ENCODE data around the gene KCNN3.

The KCNN3 gene

GRCh38 chr1:154822717-154823116 lies 47.4 kb downstream of the KCNN3 start:
- TF ChIP-seq MYC (IDR thresholded peaks at IDR 0.05; ENCODE audit: low read depth, low read length) (no peak), POLR2A (IDR thresholded peaks at IDR 0.05; ENCODE audit: extremely low read depth, insufficient read length) (no peak)
- TF ChIP-seq, protein P1, sequence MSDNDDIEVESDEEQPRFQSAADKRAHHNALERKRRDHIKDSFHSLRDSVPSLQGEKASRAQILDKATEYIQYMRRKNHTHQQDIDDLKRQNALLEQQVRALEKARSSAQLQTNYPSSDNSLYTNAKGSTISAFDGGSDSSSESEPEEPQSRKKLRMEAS (IDR thresholded peaks at IDR 0.05; ENCODE audit: low read depth, low read length): no peak
- TF ChIP-seq, protein P2, sequence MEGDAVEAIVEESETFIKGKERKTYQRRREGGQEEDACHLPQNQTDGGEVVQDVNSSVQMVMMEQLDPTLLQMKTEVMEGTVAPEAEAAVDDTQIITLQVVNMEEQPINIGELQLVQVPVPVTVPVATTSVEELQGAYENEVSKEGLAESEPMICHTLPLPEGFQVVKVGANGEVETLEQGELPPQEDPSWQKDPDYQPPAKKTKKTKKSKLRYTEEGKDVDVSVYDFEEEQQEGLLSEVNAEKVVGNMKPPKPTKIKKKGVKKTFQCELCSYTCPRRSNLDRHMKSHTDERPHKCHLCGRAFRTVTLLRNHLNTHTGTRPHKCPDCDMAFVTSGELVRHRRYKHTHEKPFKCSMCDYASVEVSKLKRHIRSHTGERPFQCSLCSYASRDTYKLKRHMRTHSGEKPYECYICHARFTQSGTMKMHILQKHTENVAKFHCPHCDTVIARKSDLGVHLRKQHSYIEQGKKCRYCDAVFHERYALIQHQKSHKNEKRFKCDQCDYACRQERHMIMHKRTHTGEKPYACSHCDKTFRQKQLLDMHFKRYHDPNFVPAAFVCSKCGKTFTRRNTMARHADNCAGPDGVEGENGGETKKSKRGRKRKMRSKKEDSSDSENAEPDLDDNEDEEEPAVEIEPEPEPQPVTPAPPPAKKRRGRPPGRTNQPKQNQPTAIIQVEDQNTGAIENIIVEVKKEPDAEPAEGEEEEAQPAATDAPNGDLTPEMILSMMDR (IDR thresholded peaks at IDR 0.05; ENCODE audit: low read depth, low read length): no peak
- DNase-seq (ENCODE audit: low read depth): no peak
- H3K4me3 ChIP-seq (ENCODE audit: low read depth, low read length): no peak overlapping the region

DNA sequence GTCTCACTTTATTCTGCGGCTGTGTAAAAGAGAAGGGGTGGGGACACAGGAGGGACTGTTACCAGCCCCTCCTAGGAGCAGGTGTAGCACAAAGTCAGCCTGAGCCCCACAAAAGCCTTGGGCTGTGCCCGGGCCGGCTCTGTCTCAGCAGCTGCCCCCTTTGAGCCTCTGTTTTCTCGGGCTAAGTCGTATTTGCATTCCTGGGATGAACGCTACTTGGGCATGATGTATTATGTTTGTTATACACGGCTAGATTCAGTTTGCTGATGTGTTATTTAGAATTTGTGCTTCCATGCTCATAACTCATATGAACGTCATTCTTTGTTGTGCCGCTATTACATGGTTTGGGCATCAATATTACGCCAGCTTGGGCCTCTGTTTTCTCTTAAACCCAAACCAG lies 47.8 kb downstream of the KCNN3 start:
- TF ChIP-seq MYC (IDR thresholded peaks at IDR 0.05; ENCODE audit: low read depth, low read length) (no peak), POLR2A (IDR thresholded peaks at IDR 0.05; ENCODE audit: extremely low read depth, insufficient read length) (no peak)
- TF ChIP-seq, protein P1 (IDR thresholded peaks at IDR 0.05; ENCODE audit: low read depth, low read length): no peak
- TF ChIP-seq, protein P2 (IDR thresholded peaks at IDR 0.05; ENCODE audit: low read depth, low read length): no peak
- H3K4me3 ChIP-seq (ENCODE audit: low read depth, low read length): no peak overlapping the region
- DNase-seq (ENCODE audit: low read depth): no peak

DNA sequence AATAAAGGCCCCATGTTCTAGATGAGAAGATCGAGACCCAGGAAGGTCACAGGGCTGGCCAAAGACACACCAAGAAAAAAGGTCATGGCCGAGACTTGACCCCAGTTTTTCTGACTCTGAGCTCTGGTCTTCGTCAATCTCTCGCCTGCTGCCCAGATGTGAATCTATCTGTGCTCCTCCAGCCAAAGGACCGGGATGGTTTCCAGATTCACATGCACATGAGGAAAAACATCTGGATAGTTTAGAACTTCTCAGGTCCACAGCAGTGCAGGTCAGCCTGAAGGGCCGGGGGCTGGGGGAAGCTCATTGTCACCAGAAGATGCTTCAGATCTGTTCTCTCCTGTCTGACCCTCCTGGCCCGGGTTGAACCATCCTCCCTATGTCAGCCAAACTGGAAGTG lies 49.0 kb downstream of the KCNN3 start:
- TF ChIP-seq MYC (IDR thresholded peaks at IDR 0.05; ENCODE audit: low read depth, low read length) (no peak), POLR2A (IDR thresholded peaks at IDR 0.05; ENCODE audit: extremely low read depth, insufficient read length) (no peak)
- TF ChIP-seq, protein P2 (IDR thresholded peaks at IDR 0.05; ENCODE audit: low read depth, low read length): no peak
- TF ChIP-seq, protein P1 (IDR thresholded peaks at IDR 0.05; ENCODE audit: low read depth, low read length): no peak
- DNase-seq (ENCODE audit: low read depth): no peak
- H3K4me3 ChIP-seq (ENCODE audit: low read depth, low read length): no peak overlapping the region

DNA sequence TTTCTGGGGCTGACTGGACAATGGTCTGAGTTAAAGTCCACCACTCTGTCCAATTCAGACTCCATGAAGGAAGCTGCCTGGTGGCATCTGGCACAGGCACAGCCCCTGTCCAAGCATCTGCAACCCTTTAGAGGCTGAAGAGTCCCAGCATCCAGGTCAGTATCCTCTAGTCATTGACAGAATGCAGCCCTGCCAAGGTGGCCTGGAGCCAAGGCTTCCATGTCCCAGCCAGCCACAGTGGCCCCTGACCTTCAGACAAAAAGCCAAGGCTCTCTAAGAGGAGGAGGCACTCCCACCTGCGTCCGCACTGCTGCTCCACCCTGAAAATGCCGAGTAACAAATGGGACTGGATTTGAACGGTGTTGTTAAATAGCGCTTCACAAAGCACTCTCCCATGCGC lies 49.4 kb downstream of the KCNN3 start:
- no peak for DNase-seq (ENCODE audit: low read depth)
- TF ChIP-seq MYC (IDR thresholded peaks at IDR 0.05; ENCODE audit: low read depth, low read length) (no peak), POLR2A (IDR thresholded peaks at IDR 0.05; ENCODE audit: extremely low read depth, insufficient read length) (no peak)
- TF ChIP-seq, protein P1 (IDR thresholded peaks at IDR 0.05; ENCODE audit: low read depth, low read length): no peak
- TF ChIP-seq, protein P2 (IDR thresholded peaks at IDR 0.05; ENCODE audit: low read depth, low read length): no peak
- no peak overlapping the region for H3K4me3 ChIP-seq (ENCODE audit: low read depth, low read length)

DNA sequence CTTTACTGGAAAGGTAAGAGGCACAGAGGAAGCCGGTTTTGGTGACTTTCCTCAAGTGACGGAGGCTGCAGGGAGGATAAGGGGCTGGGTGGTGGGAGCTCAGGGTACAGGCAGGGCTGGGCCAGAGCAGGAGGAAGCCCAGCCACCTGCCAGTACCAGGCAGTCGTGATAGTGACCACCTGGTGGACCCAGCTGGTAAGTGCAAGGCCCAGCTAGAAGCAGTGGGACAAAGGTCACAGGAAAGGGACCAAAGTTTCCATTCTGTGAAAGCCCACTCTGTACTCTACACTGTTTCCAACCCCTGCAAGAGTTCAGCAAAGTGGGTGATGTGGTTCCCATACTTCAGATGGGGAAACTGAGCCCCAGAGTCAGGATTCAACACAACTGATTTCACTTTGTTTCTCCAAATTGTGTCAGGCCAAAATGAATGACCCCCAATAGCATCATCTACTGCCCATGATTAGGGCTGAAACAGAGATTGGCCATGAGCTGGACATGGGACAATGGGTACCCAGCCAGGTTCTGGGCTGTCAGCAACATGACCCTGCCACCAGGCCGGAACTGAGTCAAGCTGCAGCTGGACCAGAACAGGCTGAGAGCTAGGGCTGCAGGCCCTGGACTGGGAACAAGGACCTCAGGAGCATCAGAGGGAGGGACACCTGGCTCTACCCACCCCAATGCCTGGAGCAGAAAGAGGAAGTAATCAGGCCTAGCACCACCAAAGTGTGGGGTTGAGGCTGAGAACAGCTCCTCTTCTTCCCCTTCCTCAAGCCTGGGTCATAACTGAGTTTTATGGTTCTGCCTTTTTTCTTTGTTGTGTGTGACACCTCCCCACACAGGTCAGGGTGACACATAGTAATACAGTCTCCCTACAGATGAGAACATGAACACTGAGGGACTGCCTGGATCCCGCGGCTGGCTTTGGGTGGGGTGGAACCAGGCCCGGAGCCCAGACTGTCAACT lies 50.2 kb downstream of the KCNN3 start:
- peak; percentile 60 for DNase-seq (ENCODE audit: low read depth)
- TF ChIP-seq, protein P2 (IDR thresholded peaks at IDR 0.05; ENCODE audit: low read depth, low read length): peak; percentile 23
- TF ChIP-seq MYC (IDR thresholded peaks at IDR 0.05; ENCODE audit: low read depth, low read length) (no peak), POLR2A (IDR thresholded peaks at IDR 0.05; ENCODE audit: extremely low read depth, insufficient read length) (no peak)
- H3K4me3 ChIP-seq (ENCODE audit: low read depth, low read length): no peak overlapping the region
